ENCODE results near the gene DHRS7C. TPM values are rescaled to one million over a fixed set of nuclear protein-coding genes. Genes with fewer than 3 reads are reported as not detected.

DHRS7C gene
- total RNA-seq, 2 donors from 2014 or later = not detected

GRCh38 chr17:9829343-9829742 lies 38.0 kb upstream of the DHRS7C start:
- no peak overlapping the region for H3K27ac ChIP-seq
- H3K4me3 ChIP-seq = no peak overlapping the region
- no peaks in the 10 kb centered on the region for H3K4me1 ChIP-seq (ENCODE audit: control insufficient read depth in 1 of 2, low read depth in 2 of 2)
- DNase-seq (ENCODE audit: low spot score) = no peak
- H3K36me3 ChIP-seq = no peaks in the 10 kb centered on the region
- no peaks in the 10 kb centered on the region for H3K27me3 ChIP-seq (replicated peaks; ENCODE audit: insufficient read depth)
- H3K9me3 ChIP-seq = no peaks in the 10 kb centered on the region
- ATAC-seq (ENCODE audit: insufficient number of reproducible peaks, low FRiP score, low read depth) = no peak
- no peak for TF ChIP-seq CTCF (IDR thresholded peaks at IDR 0.05)

GRCh38 chr17:9828296-9829295 lies 37.2 kb upstream of the DHRS7C start:
- Histone ChIP-seq H3K4me3 (no peak overlapping the region), H3K36me3 (no peaks in the 10 kb centered on the region), H3K27me3 (replicated peaks; ENCODE audit: insufficient read depth) (no peaks in the 10 kb centered on the region), H3K9me3 (no peaks in the 10 kb centered on the region), H3K4me1 (ENCODE audit: control insufficient read depth in 1 of 2, low read depth in 2 of 2) (no peaks in the 10 kb centered on the region), H3K27ac (no peak overlapping the region)
- DNase-seq (ENCODE audit: low spot score) = no peak
- TF ChIP-seq CTCF (IDR thresholded peaks at IDR 0.05) = no peak
- no peak for ATAC-seq (ENCODE audit: insufficient number of reproducible peaks, low FRiP score, low read depth)

GRCh38 chr17:9825641-9826150 lies 34.3 kb upstream of the DHRS7C start, which contains the start of gene GLP2R:
Gene GLP2R, plus strand, starts transcription at chr17:9825924. Its CDS starts 140 bp downstream, at chr17:9826064.
- H3K27me3 ChIP-seq (replicated peaks; ENCODE audit: insufficient read depth) = no peaks in the 10 kb centered on the region
- ATAC-seq (ENCODE audit: insufficient number of reproducible peaks, low FRiP score, low read depth) (no peak), DNase-seq (ENCODE audit: low spot score) (no peak)
- H3K4me3 ChIP-seq = no peak within 1 kb of the TSS
- TF ChIP-seq CTCF (IDR thresholded peaks at IDR 0.05) = no peak
- no peaks in the 10 kb centered on the region for H3K36me3 ChIP-seq
- no peaks in the 10 kb centered on the region for H3K9me3 ChIP-seq
- H3K27ac ChIP-seq = no peak within 1 kb of the TSS
- H3K4me1 ChIP-seq (ENCODE audit: control insufficient read depth in 1 of 2, low read depth in 2 of 2) = no peaks in the 10 kb centered on the region

GRCh38 chr17:9824797-9825338 lies 33.5 kb upstream of the DHRS7C start:
- Histone ChIP-seq H3K4me1 (ENCODE audit: control insufficient read depth in 1 of 2, low read depth in 2 of 2) (no peaks in the 10 kb centered on the region), H3K9me3 (no peaks in the 10 kb centered on the region), H3K36me3 (no peaks in the 10 kb centered on the region), H3K27ac (no peak overlapping the region), H3K27me3 (replicated peaks; ENCODE audit: insufficient read depth) (no peaks in the 10 kb centered on the region), H3K4me3 (no peak overlapping the region)
- ATAC-seq (ENCODE audit: insufficient number of reproducible peaks, low FRiP score, low read depth) = no peak
- TF ChIP-seq CTCF (IDR thresholded peaks at IDR 0.05) = no peak
- DNase-seq (ENCODE audit: low spot score) = no peak

GRCh38 chr17:9824094-9824493 lies 32.7 kb upstream of the DHRS7C start:
- Histone ChIP-seq H3K4me3 (no peak overlapping the region), H3K36me3 (no peaks in the 10 kb centered on the region), H3K9me3 (no peaks in the 10 kb centered on the region), H3K27ac (no peak overlapping the region), H3K27me3 (replicated peaks; ENCODE audit: insufficient read depth) (no peaks in the 10 kb centered on the region), H3K4me1 (ENCODE audit: control insufficient read depth in 1 of 2, low read depth in 2 of 2) (no peaks in the 10 kb centered on the region)
- DNase-seq (ENCODE audit: low spot score) = no peak
- TF ChIP-seq CTCF (IDR thresholded peaks at IDR 0.05) = no peak
- ATAC-seq (ENCODE audit: insufficient number of reproducible peaks, low FRiP score, low read depth) = no peak
